ENCODE data around the gene CXCR3.
"Not testable (repeated sequence)": the region's sequence is repeated elsewhere in the genome, so short reads cannot be mapped to it uniquely, and the experiment has no call there.

Gene CXCR3

GRCh38 chrX:71609095-71609750 lies 9.1 kb downstream of the CXCR3 start:
- DNase-seq: no peak

GRCh38 chrX:71607488-71607887 lies 10.8 kb downstream of the CXCR3 start:
- DNase-seq: no peak

- no peak for DNase-seq
Observed at GRCh38 chrX:71606536-71607216, 11.6 kb downstream of the CXCR3 start.

DNA sequence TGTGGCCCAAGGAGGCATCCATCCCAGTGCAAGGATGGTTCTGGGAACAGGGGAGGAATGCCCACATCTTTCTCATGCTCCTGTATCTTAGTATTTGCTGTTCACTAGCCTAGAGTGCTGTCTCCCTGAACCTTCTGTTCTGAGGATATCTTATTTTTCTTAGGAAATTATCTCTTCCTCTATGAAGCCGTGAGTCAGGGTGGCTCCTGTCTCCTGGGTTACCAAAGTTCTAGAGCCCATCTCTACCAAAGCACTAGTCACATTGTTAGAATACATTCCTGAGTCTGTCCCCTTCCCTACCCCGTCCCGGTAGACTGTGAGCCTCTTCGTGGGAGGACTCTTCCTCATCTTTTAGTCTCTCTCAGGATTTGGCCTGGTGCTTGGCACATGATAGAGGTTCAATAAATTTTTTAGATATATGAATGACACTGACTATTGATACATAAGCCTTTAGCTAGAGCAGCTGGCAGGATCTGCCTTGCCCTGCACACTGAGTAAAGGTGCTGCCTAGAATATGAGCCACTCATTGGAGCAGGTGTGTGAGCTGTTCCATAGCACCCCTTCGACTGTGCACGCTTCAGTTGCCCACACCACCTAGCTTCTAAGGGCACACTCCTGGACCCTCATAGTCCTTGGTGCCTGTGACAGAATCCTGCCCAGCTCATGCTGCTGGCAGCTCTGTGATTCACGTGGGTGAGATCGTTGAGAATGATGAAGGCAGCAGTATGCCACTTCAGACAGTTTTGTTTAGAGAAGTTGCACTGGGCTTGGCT lies 13.3 kb downstream of the CXCR3 start:
- DNase-seq: no peak

DNA sequence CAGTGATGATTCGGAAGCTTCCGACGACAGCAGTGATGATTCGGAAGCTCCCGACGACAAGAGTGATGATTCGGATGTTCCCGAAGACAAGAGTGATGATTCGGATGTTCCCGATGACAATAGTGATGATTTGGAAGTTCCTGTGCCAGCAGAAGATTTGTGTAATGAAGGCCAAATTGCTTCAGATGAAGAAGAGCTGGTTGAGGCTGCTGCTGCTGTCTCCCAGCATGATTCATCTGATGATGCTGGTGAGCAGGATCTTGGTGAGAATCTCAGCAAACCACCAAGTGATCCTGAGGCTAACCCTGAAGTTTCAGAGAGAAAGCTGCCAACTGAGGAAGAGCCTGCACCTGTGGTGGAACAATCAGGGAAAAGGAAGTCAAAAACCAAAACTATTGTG lies 14.2 kb downstream of the CXCR3 start:
- no peak for DNase-seq

DNA sequence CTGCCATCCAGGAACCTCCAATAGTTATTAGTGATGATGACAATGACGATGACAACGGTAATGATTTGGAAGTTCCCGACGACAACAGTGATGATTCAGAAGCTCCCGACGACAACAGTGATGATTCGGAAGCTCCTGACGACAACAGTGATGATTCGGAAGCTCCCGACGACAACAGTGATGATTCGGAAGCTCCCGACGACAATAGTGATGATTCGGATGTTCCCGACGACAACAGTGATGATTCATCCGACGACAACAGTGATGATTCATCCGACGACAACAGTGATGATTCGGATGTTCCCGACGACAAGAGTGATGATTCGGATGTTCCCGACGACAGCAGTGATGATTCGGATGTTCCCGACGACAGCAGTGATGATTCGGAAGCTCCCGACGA lies 14.7 kb downstream of the CXCR3 start:
- DNase-seq: no peak

GRCh38 chrX:71599965-71600364 lies 18.3 kb downstream of the CXCR3 start:
- no peak for DNase-seq

DNA sequence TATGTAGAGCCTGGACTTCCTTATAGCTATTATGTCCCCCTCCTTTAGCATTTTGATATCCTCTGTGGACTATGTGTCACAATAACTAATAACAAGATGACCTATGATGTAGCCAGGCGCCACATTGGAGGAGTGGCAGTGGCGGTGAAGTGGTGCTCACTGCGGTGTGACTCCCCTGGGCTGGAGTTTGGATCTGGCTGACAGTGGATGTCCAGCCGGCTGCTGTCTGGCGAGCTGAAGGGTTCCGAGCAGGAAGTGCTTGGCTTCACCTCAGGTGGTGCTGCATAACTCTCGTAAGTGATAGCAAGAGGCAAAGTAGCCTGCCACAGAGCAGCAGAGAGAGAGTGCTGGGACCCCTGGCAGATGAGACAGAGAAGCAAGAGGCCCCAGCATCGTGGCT lies 25.1 kb downstream of the CXCR3 start:
- not testable (repeated sequence) for DNase-seq

- DNase-seq: no peak
Observed at GRCh38 chrX:71586929-71587328, 31.4 kb downstream of the CXCR3 start.

GRCh38 chrX:71581210-71581609 lies 37.1 kb downstream of the CXCR3 start:
- no peak for DNase-seq

GRCh38 chrX:71579990-71580380 lies 38.3 kb downstream of the CXCR3 start:
- no peak for DNase-seq

DNA sequence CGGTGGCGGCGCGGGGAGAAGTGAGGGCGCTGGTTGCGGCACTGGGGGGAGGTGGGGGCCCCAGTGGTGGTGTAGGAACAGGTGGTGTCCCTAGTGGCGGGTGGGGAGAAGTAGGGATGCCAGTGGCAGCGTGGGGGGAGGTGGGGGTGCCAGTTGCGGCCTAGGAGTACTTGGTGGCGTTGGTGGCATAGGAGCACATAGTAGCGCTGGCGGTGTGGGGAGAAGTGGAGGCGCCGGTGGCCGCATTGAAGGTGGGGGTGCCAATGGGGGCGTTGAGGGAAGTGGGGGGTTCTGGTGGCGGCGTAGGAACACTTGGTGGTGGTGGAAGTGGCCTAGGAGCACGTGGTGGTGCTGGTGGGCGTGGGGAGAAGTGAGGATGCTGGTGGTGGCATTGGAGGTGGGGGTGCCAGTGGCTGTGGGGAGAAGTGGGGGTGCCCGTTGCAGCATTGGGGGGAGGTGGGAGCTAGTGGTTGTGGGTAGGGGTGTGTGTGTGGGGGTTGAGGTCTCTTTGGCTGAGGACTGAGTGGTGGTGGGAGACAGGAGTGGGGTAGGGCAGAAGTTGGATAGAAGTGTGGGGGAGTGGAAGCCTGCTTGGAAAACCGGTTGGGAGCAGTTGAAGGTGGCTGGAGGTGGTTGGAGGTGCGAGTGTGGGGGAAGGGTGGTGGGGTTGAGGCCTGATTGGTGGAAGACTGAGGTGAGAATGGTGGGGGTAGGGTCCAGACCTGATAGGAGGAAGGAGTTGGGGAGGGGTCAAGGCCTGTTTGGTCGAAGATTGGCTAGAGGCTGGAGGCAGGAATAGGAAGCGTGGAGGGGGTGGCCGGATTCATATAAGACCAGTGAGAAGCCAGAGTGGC lies 38.9 kb downstream of the CXCR3 start:
- DNase-seq: no peak

DNA sequence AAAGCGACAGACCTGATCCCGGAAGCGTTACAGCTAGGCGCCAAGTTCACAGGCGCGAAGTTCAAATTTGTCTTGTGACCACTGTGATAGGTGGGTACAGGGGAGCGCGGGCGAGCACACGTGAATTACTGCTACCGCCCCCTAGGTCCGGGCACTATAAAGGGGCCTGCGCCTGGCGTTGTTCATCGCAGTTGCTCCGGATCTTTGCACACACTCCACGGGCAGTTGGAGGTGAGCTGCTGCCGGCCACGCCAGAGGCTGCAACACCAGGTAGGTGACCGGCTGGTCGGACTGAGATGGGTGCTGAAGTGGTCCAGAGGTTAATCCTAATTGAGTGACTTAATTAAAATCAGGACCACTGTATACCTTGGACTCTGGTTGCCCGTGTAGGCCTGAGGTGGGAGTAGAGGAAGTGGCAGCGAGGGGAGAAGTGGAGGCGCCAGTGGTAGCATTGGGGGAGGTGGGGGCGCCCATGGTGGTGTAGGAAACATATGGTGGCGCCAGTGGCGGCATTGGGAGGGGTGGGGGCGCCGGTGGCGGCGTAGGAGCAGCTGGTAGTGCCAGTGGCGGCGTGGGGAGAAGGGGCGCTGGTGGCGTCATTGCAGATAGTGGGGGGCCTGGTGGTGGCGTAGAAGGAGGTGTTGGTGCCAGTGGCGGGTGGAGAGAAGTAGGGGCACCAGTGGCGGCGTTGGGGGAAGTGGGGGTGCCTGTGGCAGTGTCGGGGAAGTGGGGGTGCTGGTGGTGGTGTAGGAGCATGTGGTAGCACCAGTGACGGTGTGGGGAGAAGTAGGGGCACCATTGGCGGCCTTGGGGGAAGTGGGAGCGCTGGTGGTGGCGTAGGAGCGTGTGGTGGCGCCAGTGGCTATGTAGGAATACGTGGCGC lies 39.8 kb downstream of the CXCR3 start, which contains the start of gene GCNA:
Gene GCNA (plus strand): TSS at position 185 of the 883 bp plus-strand sequence. CDS start 2,385 bp downstream, outside the sequence.
- no peak for DNase-seq

- no peak for DNase-seq
Observed at GRCh38 chrX:71577682-71578081, 40.6 kb downstream of the CXCR3 start.

- DNase-seq: no peak
Observed at GRCh38 chrX:71573590-71573989, 44.7 kb downstream of the CXCR3 start.

GRCh38 chrX:71571390-71571789 lies 46.9 kb downstream of the CXCR3 start:
- DNase-seq: not testable (repeated sequence)
